ENCODE measurements around the gene ZBTB1. TPM values are rescaled to one million over a fixed set of nuclear protein-coding genes. Genes with fewer than 3 reads are reported as not detected.

The ZBTB1 gene
- total RNA-seq, 1 experiment from 2014 or later: 26.0 TPM

GRCh38 chr14:64474698-64475097, 29.9 kb upstream of the ZBTB1 start:
- POLR2A ChIA-PET (ENCODE audit: unreplicated experiment): interaction anchor here (0.6 kb wide), 1 partner anchor 354 kb away, joined by 6 read pairs; no protein-coding TSS in a partner anchor
- CTCF ChIA-PET: no interaction called here
- H3K4me3 ChIP-seq (ENCODE audit: low read length): no peak overlapping the region
- H3K9me2 ChIP-seq (replicated peaks; ENCODE audit: low read length): no peaks in the 10 kb centered on the region
- no peaks in the 10 kb centered on the region for H3K9me3 ChIP-seq (ENCODE audit: low read length)
- no peak overlapping the region for H3K9ac ChIP-seq (ENCODE audit: low read length)
- no peaks in the 10 kb centered on the region for H4K20me1 ChIP-seq (ENCODE audit: low read length)
- intact Hi-C loops (cut with micrococcal nuclease): loop anchor here (10.0 kb wide), 2 partner anchors 460 to 680 kb away; no protein-coding TSS in a partner anchor
- H3K4me2 ChIP-seq (ENCODE audit: low read length): no peak overlapping the region
- DNase-seq (no peak), ATAC-seq (no peak)
- H3F3A ChIP-seq (ENCODE audit: low read length, unreplicated experiment): no peaks in the 10 kb centered on the region
- no peaks in the 10 kb centered on the region for H3K4me1 ChIP-seq (ENCODE audit: insufficient read depth, low read length)
- H3K79me2 ChIP-seq (ENCODE audit: low read length): no peaks in the 10 kb centered on the region
- no peaks in the 10 kb centered on the region for H3K36me3 ChIP-seq (ENCODE audit: low read depth, low read length)
- H2AFZ ChIP-seq (ENCODE audit: low read length): no peak overlapping the region
- no peak overlapping the region for H3K27ac ChIP-seq (ENCODE audit: low read length)
- TF ChIP-seq CTCF (conservative IDR thresholded peaks at IDR 0.05; ENCODE audit: low read depth, low read length) (no peak), EZH2phosphoT487 (IDR thresholded peaks at IDR 0.05; ENCODE audit: borderline replicate concordance, low read length) (no peak), EZH2 (IDR thresholded peaks at IDR 0.05; ENCODE audit: low read length, unreplicated experiment) (no peak)
- BruUV-seq (replicated peaks): no TSS peak
- H3K27me3 ChIP-seq (ENCODE audit: low read length): no peaks in the 10 kb centered on the region

GRCh38 chr14:64475585-64476273, 28.8 kb upstream of the ZBTB1 start:
- Histone ChIP-seq H3K4me3 (ENCODE audit: low read length) (no peak overlapping the region), H3K36me3 (ENCODE audit: low read depth, low read length) (no peaks in the 10 kb centered on the region), H3K79me2 (ENCODE audit: low read length) (no peaks in the 10 kb centered on the region), H3K9me2 (replicated peaks; ENCODE audit: low read length) (no peaks in the 10 kb centered on the region), H4K20me1 (ENCODE audit: low read length) (no peaks in the 10 kb centered on the region), H3K4me1 (ENCODE audit: insufficient read depth, low read length) (no peaks in the 10 kb centered on the region), H3F3A (ENCODE audit: low read length, unreplicated experiment) (no peaks in the 10 kb centered on the region), H3K27me3 (ENCODE audit: low read length) (no peaks in the 10 kb centered on the region), H2AFZ (ENCODE audit: low read length) (no peak overlapping the region), H3K9ac (ENCODE audit: low read length) (no peak overlapping the region), H3K4me2 (ENCODE audit: low read length) (no peak overlapping the region), H3K9me3 (ENCODE audit: low read length) (no peaks in the 10 kb centered on the region), H3K27ac (ENCODE audit: low read length) (no peak overlapping the region)
- intact Hi-C loops (cut with micrococcal nuclease): loop anchor here (10.0 kb wide), 2 partner anchors 461 to 681 kb away; no protein-coding TSS in a partner anchor
- no TSS peak for BruUV-seq (replicated peaks)
- ChIA-PET POLR2A (ENCODE audit: unreplicated experiment) (no interaction called here), CTCF (interaction anchor here (0.7 kb wide), 1 partner anchor 135 kb away, joined by 4 read pairs; no protein-coding TSS in a partner anchor)
- ATAC-seq (no peak), DNase-seq (no peak)
- no peak for TF ChIP-seq EZH2 (IDR thresholded peaks at IDR 0.05; ENCODE audit: low read length, unreplicated experiment)
- no peak for TF ChIP-seq CTCF (conservative IDR thresholded peaks at IDR 0.05; ENCODE audit: low read depth, low read length)
- TF ChIP-seq EZH2phosphoT487 (IDR thresholded peaks at IDR 0.05; ENCODE audit: borderline replicate concordance, low read length): no peak

GRCh38 chr14:64476438-64476837, 28.1 kb upstream of the ZBTB1 start:
- H3F3A ChIP-seq (ENCODE audit: low read length, unreplicated experiment): no peaks in the 10 kb centered on the region

More at GRCh38 chr14:64476438-64476837, 28.1 kb upstream of the ZBTB1 start:
- no peaks in the 10 kb centered on the region for H3K9me2 ChIP-seq (replicated peaks; ENCODE audit: low read length)
- no peak overlapping the region for H2AFZ ChIP-seq (ENCODE audit: low read length)
- H3K9ac ChIP-seq (ENCODE audit: low read length): no peak overlapping the region
- ATAC-seq (no peak), DNase-seq (no peak)
- H3K27me3 ChIP-seq (ENCODE audit: low read length): no peaks in the 10 kb centered on the region
- intact Hi-C loops (cut with micrococcal nuclease): loop anchor here (10.0 kb wide), 2 partner anchors 462 to 682 kb away; no protein-coding TSS in a partner anchor
- no TSS peak for BruUV-seq (replicated peaks)
- no peak for TF ChIP-seq EZH2 (IDR thresholded peaks at IDR 0.05; ENCODE audit: low read length, unreplicated experiment)
- no peak overlapping the region for H3K27ac ChIP-seq (ENCODE audit: low read length)
- ChIA-PET POLR2A (ENCODE audit: unreplicated experiment) (no interaction called here), CTCF (interaction anchor here (0.7 kb wide), 1 partner anchor 136 kb away, joined by 4 read pairs; no protein-coding TSS in a partner anchor)
- no peaks in the 10 kb centered on the region for H4K20me1 ChIP-seq (ENCODE audit: low read length)
- H3K4me3 ChIP-seq (ENCODE audit: low read length): no peak overlapping the region
- no peak overlapping the region for H3K4me2 ChIP-seq (ENCODE audit: low read length)
- H3K4me1 ChIP-seq (ENCODE audit: insufficient read depth, low read length): no peaks in the 10 kb centered on the region
- no peaks in the 10 kb centered on the region for H3K9me3 ChIP-seq (ENCODE audit: low read length)
- H3K79me2 ChIP-seq (ENCODE audit: low read length): no peaks in the 10 kb centered on the region
- no peaks in the 10 kb centered on the region for H3K36me3 ChIP-seq (ENCODE audit: low read depth, low read length)

All from PC-3 (cell line).